ENCODE results near the gene SYT2.
"Not testable (repeated sequence)": the region's sequence is repeated elsewhere in the genome, so short reads cannot be mapped to it uniquely, and the experiment has no call there.

Gene SYT2

GRCh38 chr1:202589190-202589930, 120.9 kb downstream of the SYT2 start:
- peak overlapping the region; percentile 50; the same call in 1 of the 2 replicates for H3K27ac ChIP-seq (ENCODE audit: low read depth, low read length)
- peak overlapping the region; percentile 39 for H3K9ac ChIP-seq (ENCODE audit: low read length)
- H3K9me3 ChIP-seq (ENCODE audit: control insufficient read depth, insufficient read depth, low read depth, low read length), result no peaks in the 10 kb centered on the region
- H3K4me1 ChIP-seq (ENCODE audit: control insufficient read depth, insufficient read depth, low read length), result peaks cover 33% of the 10 kb centered on the region; the same call in 1 of the 2 replicates
- H3K4me3 ChIP-seq (ENCODE audit: low read depth, low read length), result no peak overlapping the region
- no peaks in the 10 kb centered on the region for H3K36me3 ChIP-seq (ENCODE audit: control insufficient read depth, insufficient read depth, low read length)
- no peaks in the 10 kb centered on the region for H3K27me3 ChIP-seq (ENCODE audit: control insufficient read depth, insufficient read depth, low read length)

- peaks cover 33% of the 10 kb centered on the region; the same call in 1 of the 2 replicates for H3K4me1 ChIP-seq (ENCODE audit: control insufficient read depth, insufficient read depth, low read length)
- no peaks in the 10 kb centered on the region for H3K27me3 ChIP-seq (ENCODE audit: control insufficient read depth, insufficient read depth, low read length)
- H3K4me3 ChIP-seq (ENCODE audit: low read depth, low read length), result no peak overlapping the region
- peak overlapping the region; percentile 39 for H3K9ac ChIP-seq (ENCODE audit: low read length)
- H3K9me3 ChIP-seq (ENCODE audit: control insufficient read depth, insufficient read depth, low read depth, low read length), result no peaks in the 10 kb centered on the region
- H3K27ac ChIP-seq (ENCODE audit: low read depth, low read length), result peak overlapping the region; percentile 50; the same call in 1 of the 2 replicates
- no peaks in the 10 kb centered on the region for H3K36me3 ChIP-seq (ENCODE audit: control insufficient read depth, insufficient read depth, low read length)
These were observed 121.6 kb downstream of the SYT2 start for GRCh38 chr1:202588503-202589189.

- no peak overlapping the region for H3K9ac ChIP-seq (ENCODE audit: low read length)
- no peak overlapping the region; the same call in 1 of the 2 replicates for H3K27ac ChIP-seq (ENCODE audit: low read depth, low read length)
- peaks cover 33% of the 10 kb centered on the region; the same call in 1 of the 2 replicates for H3K4me1 ChIP-seq (ENCODE audit: control insufficient read depth, insufficient read depth, low read length)
- H3K4me3 ChIP-seq (ENCODE audit: low read depth, low read length), result no peak overlapping the region
- no peaks in the 10 kb centered on the region for H3K27me3 ChIP-seq (ENCODE audit: control insufficient read depth, insufficient read depth, low read length)
- H3K36me3 ChIP-seq (ENCODE audit: control insufficient read depth, insufficient read depth, low read length), result no peaks in the 10 kb centered on the region
- H3K9me3 ChIP-seq (ENCODE audit: control insufficient read depth, insufficient read depth, low read depth, low read length), result no peaks in the 10 kb centered on the region
These were observed 122.3 kb downstream of the SYT2 start for GRCh38 chr1:202587859-202588485.

GRCh38 chr1:202586871-202587270, 123.4 kb downstream of the SYT2 start:
- peaks cover 31% of the 10 kb centered on the region; the same call in 1 of the 2 replicates for H3K4me1 ChIP-seq (ENCODE audit: control insufficient read depth, insufficient read depth, low read length)
- no peaks in the 10 kb centered on the region for H3K9me3 ChIP-seq (ENCODE audit: control insufficient read depth, insufficient read depth, low read depth, low read length)
- H3K27me3 ChIP-seq (ENCODE audit: control insufficient read depth, insufficient read depth, low read length), result no peaks in the 10 kb centered on the region
- H3K36me3 ChIP-seq (ENCODE audit: control insufficient read depth, insufficient read depth, low read length), result no peaks in the 10 kb centered on the region
- no peak overlapping the region for H3K4me3 ChIP-seq (ENCODE audit: low read depth, low read length)
- H3K27ac ChIP-seq (ENCODE audit: low read depth, low read length), result no peak overlapping the region
- H3K9ac ChIP-seq (ENCODE audit: low read length), result peak overlapping the region; percentile 29

DNA sequence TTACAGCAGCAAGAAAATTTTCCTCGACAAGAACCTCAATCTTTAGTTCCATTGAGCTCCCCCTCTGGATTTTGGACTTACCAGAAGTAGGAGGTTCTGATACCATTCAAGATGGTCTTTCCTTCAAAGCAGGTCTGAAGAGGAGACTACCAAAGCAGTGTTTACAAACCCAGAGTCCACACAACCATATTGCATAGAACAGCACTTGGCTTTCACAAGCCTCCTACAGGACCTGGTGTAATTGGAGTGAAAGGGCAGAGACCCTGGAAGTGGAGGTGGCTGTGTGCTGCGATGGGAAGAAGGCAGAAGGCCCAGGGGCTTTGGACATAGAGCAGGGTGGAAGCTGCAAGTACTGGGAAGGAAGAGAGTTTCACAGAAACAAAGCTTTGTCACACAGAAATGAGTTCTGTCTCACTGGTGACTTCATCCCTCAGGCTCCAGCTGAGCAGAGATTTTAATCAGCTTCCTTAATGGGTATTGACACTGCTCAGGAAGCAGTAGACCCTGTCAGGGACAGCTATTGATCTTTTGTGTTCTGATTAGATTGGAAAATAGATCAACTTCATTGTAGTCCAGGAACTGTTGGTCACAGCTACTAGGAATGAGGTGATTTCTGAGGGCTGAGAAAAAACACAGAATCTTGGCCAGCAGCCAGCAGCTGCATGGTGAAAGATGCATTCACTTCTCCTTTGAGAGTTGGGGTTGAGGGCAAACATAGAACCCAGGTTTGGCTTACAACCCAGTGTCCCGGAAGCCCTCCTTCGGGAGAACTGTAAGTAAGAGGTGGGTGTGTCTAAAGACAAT, 124.0 kb downstream of the SYT2 start:
- no peaks in the 10 kb centered on the region for H3K36me3 ChIP-seq (ENCODE audit: control insufficient read depth, insufficient read depth, low read length)
- no peaks in the 10 kb centered on the region for H3K9me3 ChIP-seq (ENCODE audit: control insufficient read depth, insufficient read depth, low read depth, low read length)
- H3K4me1 ChIP-seq (ENCODE audit: control insufficient read depth, insufficient read depth, low read length), result peaks cover 29% of the 10 kb centered on the region; the same call in 1 of the 2 replicates
- H3K4me3 ChIP-seq (ENCODE audit: low read depth, low read length), result no peak overlapping the region
- H3K9ac ChIP-seq (ENCODE audit: low read length), result peak overlapping the region; percentile 29
- no peaks in the 10 kb centered on the region for H3K27me3 ChIP-seq (ENCODE audit: control insufficient read depth, insufficient read depth, low read length)
- peak overlapping the region; percentile 10; the same call in 1 of the 2 replicates for H3K27ac ChIP-seq (ENCODE audit: low read depth, low read length)

- no peak overlapping the region for H3K4me3 ChIP-seq (ENCODE audit: low read depth, low read length)
- H3K9ac ChIP-seq (ENCODE audit: low read length), result peak overlapping the region; percentile 29
- no peaks in the 10 kb centered on the region for H3K27me3 ChIP-seq (ENCODE audit: control insufficient read depth, insufficient read depth, low read length)
- 0 out of 2 replicates have a peak, but pooled peaks cover 3% of the 10 kb centered on the region for H3K36me3 ChIP-seq (ENCODE audit: control insufficient read depth, insufficient read depth, low read length)
- no peak overlapping the region for H3K27ac ChIP-seq (ENCODE audit: low read depth, low read length)
- peaks cover 29% of the 10 kb centered on the region; the same call in 1 of the 2 replicates for H3K4me1 ChIP-seq (ENCODE audit: control insufficient read depth, insufficient read depth, low read length)
- H3K9me3 ChIP-seq (ENCODE audit: control insufficient read depth, insufficient read depth, low read depth, low read length), result no peaks in the 10 kb centered on the region
These were observed 124.7 kb downstream of the SYT2 start for GRCh38 chr1:202585590-202585933.

DNA sequence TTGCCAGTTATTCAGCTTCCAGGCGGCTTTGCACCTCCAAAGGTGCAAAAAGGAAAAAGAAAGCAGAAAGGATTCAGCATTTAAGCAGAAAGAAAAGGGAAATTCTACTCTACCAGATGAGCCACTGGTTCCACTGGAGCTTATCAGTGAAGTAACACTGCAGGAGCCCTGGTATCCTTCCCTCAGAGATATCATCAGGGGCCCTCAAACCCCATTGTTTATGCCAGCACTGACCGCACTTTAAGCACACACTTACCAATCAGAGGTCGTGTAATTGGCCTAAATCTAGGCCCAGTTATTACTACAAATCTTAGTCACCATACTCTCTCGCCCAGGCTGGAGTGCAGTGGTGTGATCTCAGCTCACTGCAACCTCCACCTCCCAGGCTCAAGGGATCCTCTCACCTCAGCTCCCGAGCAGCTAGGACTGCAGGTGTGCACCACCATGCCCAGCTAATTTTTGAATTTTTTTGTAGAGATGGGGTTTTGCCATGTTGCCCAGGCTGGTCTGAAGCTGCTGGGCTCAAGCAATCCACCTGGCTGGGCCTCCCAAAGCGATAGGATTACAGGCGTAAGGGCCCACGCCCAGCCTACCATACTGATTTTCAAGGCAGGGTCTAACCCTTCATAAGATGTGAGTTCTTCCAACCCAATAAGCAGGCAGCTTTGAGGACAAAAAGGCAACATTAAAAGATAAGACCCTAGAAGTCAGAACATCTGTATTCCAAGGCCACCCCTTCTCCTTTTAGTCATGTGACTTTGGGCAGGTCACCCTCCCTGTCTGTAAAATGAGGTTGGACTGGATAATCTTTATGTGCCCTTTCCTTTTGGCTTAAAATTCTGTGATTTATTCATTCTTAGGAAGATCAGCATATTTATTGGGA, 125.3 kb downstream of the SYT2 start:
- H3K4me1 ChIP-seq (ENCODE audit: control insufficient read depth, insufficient read depth, low read length), result peaks cover 29% of the 10 kb centered on the region; the same call in 1 of the 2 replicates

DNA sequence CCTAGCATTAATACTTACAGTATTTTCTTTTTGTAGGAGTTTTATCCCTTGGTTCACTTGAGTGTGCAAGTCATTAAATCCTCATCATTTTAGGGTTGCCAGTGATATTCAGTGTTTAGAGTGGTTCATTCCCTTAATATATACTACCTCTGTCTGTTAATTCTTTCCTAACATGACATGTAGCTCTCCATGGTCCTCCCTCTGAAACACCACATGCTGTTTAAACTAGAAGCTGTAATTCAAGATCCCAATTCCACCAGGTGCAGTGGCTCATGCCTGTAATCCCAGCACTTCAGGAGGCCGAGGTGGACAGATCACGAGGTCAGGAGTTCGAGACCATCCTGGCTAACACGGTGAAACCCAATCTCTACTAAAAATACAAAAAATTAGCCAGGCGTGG, 127.9 kb downstream of the SYT2 start:
- H3K9me3 ChIP-seq (ENCODE audit: control insufficient read depth, insufficient read depth, low read depth, low read length); H3K36me3 ChIP-seq (ENCODE audit: control insufficient read depth, insufficient read depth, low read length); H3K27ac ChIP-seq (ENCODE audit: low read depth, low read length); H3K27me3 ChIP-seq (ENCODE audit: control insufficient read depth, insufficient read depth, low read length); H3K9ac ChIP-seq (ENCODE audit: low read length); H3K4me3 ChIP-seq (ENCODE audit: low read depth, low read length): not testable (repeated sequence)
- H3K4me1 ChIP-seq (ENCODE audit: control insufficient read depth, insufficient read depth, low read length), result peaks cover 25% of the 10 kb centered on the region

More for the DNA sequence above, 125.3 kb downstream of the SYT2 start:
- Histone ChIP-seq H3K27me3 (ENCODE audit: control insufficient read depth, insufficient read depth, low read length) (no peaks in the 10 kb centered on the region), H3K9me3 (ENCODE audit: control insufficient read depth, insufficient read depth, low read depth, low read length) (no peaks in the 10 kb centered on the region), H3K4me3 (ENCODE audit: low read depth, low read length) (no peak overlapping the region), H3K9ac (ENCODE audit: low read length) (no peak overlapping the region), H3K27ac (ENCODE audit: low read depth, low read length) (no peak overlapping the region), H3K36me3 (ENCODE audit: control insufficient read depth, insufficient read depth, low read length) (0 out of 2 replicates have a peak, but pooled peaks cover 4% of the 10 kb centered on the region)

DNA sequence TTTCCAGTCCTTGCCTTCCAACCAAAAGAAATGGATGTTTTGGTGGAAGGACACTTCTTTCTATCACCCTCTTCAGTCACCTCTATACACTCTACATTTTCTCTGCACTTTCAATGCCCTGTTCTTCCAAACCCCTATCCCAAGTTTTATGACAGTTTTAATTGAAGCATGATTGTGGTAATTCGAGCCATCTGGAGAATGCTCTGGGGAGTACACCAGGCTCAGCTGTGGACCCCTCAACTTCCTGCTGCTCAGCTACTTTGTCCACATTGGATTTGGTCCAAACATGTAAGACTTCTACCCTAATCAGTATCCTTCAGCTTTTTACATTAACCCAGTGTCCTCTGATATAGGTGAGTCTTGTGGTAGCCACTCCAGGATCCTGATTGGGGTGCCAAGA, 129.6 kb downstream of the SYT2 start:
- H3K4me1 ChIP-seq (ENCODE audit: control insufficient read depth, insufficient read depth, low read length), result peaks cover 32% of the 10 kb centered on the region
- H3K9ac ChIP-seq (ENCODE audit: low read length), result no peak overlapping the region
- no peak overlapping the region for H3K27ac ChIP-seq (ENCODE audit: low read depth, low read length)
- H3K4me3 ChIP-seq (ENCODE audit: low read depth, low read length), result no peak overlapping the region
- H3K9me3 ChIP-seq (ENCODE audit: control insufficient read depth, insufficient read depth, low read depth, low read length), result no peaks in the 10 kb centered on the region
- 0 out of 2 replicates have a peak, but pooled peaks cover 4% of the 10 kb centered on the region for H3K36me3 ChIP-seq (ENCODE audit: control insufficient read depth, insufficient read depth, low read length)
- H3K27me3 ChIP-seq (ENCODE audit: control insufficient read depth, insufficient read depth, low read length), result no peaks in the 10 kb centered on the region

DNA sequence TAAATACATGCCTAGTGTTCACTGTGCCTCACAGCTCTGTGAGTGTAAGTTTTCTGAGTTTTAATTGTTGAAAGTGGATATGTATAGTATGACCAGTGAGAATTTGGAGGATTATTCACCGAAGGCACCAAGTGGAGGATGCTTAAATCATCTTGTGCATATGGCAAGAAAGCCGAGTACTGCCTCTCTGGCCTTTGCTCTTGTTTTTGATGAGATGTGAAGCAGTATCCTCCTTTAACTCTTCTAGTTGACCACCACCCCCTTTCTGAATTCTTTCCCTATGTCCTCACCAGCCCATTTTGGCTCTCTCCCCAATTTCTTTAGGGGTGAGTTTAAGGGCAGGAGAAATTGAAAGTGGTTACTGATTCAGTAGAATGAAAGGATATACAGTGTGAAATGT, 130.4 kb downstream of the SYT2 start:
- H3K4me1 ChIP-seq (ENCODE audit: control insufficient read depth, insufficient read depth, low read length), result peaks cover 32% of the 10 kb centered on the region
- H3K9ac ChIP-seq (ENCODE audit: low read length), result no peak overlapping the region
- 0 out of 2 replicates have a peak, but pooled peaks cover 4% of the 10 kb centered on the region for H3K36me3 ChIP-seq (ENCODE audit: control insufficient read depth, insufficient read depth, low read length)
- H3K27me3 ChIP-seq (ENCODE audit: control insufficient read depth, insufficient read depth, low read length), result no peaks in the 10 kb centered on the region
- H3K27ac ChIP-seq (ENCODE audit: low read depth, low read length), result no peak overlapping the region
- H3K9me3 ChIP-seq (ENCODE audit: control insufficient read depth, insufficient read depth, low read depth, low read length), result no peaks in the 10 kb centered on the region
- no peak overlapping the region for H3K4me3 ChIP-seq (ENCODE audit: low read depth, low read length)

All from HUES6 (cell line).